MCF 10A (cell line): ENCODE measurements around the gene PEMT. TPM values are rescaled to one million over a fixed set of nuclear protein-coding genes. Genes with fewer than 3 reads are reported as not detected.

Experiments
- BruUV-seq: library from RNA; stranded (reverse); fragments of 400-500 nt; replicated peaks from 2 replicates; lab custom pipeline; 2021; lab: Mats Ljungman, UMichigan
- CTCF ChIA-PET: fragments of 300-600 bp; sonication (Branson Sonifier 250); formaldehyde crosslinking; extraction: SDS; loops from one replicate; lab custom pipeline; 2021; ENCODE audit warnings: antibody characterized with exemption, inconsistent platforms; lab: Yijun Ruan, JAX
- POLR2A ChIA-PET: fragments of 300-600, 350-650 bp; sonication (Branson Sonifier 250); formaldehyde crosslinking; extraction: SDS; loops from one replicate; lab custom pipeline; 2020; ENCODE audit warnings: antibody characterized with exemption, inconsistent platforms; lab: Yijun Ruan, JAX
- DNase-seq: peaks from one replicate; pipeline ENCODE4 v3.0.0-alpha.2; 2018; ENCODE audit not compliant: unreplicated experiment
- H3K27ac Mint-ChIP-seq: one replicate; pipeline ENCODE4 v1.8.0; 2022; ENCODE audit warnings: mild to moderate bottlenecking, low read depth, mixed read lengths; ENCODE audit not compliant: unreplicated experiment
- H3K27me3 Mint-ChIP-seq: one replicate; pipeline ENCODE4 v1.8.0; 2022; ENCODE audit warnings: mixed read lengths; ENCODE audit not compliant: insufficient read depth, unreplicated experiment
- H3K36me3 Mint-ChIP-seq: one replicate; pipeline ENCODE4 v1.8.0; 2022; ENCODE audit warnings: mild to moderate bottlenecking, moderate library complexity, mixed read lengths; ENCODE audit not compliant: insufficient read depth, unreplicated experiment
- H3K4me1 Mint-ChIP-seq: one replicate; pipeline ENCODE4 v1.8.0; 2022; ENCODE audit warnings: mixed read lengths; ENCODE audit not compliant: insufficient read depth, unreplicated experiment
- H3K4me3 Mint-ChIP-seq: one replicate; pipeline ENCODE4 v1.8.0; 2022; ENCODE audit warnings: mild to moderate bottlenecking, moderate library complexity, mixed read lengths; ENCODE audit not compliant: unreplicated experiment
- H3K9me3 Mint-ChIP-seq: one replicate; pipeline ENCODE4 v1.8.0; 2022; ENCODE audit warnings: mixed read lengths; ENCODE audit not compliant: unreplicated experiment
- CTCF ChIP-seq: fragments of 200-600 bp; IDR thresholded peaks from one replicate; pipeline ENCODE4 v1.8.0; 2022; ENCODE audit warnings: antibody characterized with exemption, mild to moderate bottlenecking; ENCODE audit not compliant: unreplicated experiment
- intact Hi-C: fragments of 100-400 bp; cut with micrococcal nuclease; formaldehyde crosslinking; loops from 2 replicates; pipeline ENCODE4 v1.14.1; 2022
- total RNA-seq: library from RNA; stranded (reverse); gene quantifications from 2 replicates; pipeline ENCODE4 v1.2.3, GENCODE V29; 2022

PEMT gene
- total RNA-seq, 1 experiment from 2014 or later: 49.8 TPM

GRCh38 chr17:17479209-17479608, 112.3 kb downstream of the PEMT start:
- POLR2A ChIA-PET: interaction anchor here (1.0 kb wide), 1 partner anchor 112 kb away, joined by 3 read pairs; no protein-coding TSS in a partner anchor
- DNase-seq: no peak
- H3K27me3 Mint-ChIP-seq: peaks cover 15% of the 10 kb centered on the region
- H3K4me3 Mint-ChIP-seq: no peak overlapping the region
- H3K27ac Mint-ChIP-seq: peak overlapping the region; percentile 42
- intact Hi-C loops: no loop called here
- no peaks in the 10 kb centered on the region for H3K9me3 Mint-ChIP-seq
- H3K4me1 Mint-ChIP-seq: peaks cover 16% of the 10 kb centered on the region
- BruUV-seq: no TSS peak
- CTCF ChIA-PET: interaction anchor here (1.2 to 1.3 kb wide), 2 partner anchors 18 to 135 kb away, joined by 3 to 4 read pairs; no protein-coding TSS in a partner anchor
- peaks cover 19% of the 10 kb centered on the region for H3K36me3 Mint-ChIP-seq
- TF ChIP-seq CTCF: no peak

- ChIA-PET CTCF (no interaction called here), POLR2A (interaction anchor here (0.6 to 1.0 kb wide), 4 partner anchors 14 to 1853 kb away, joined by 3 to 4 read pairs (median 3); no protein-coding TSS in a partner anchor)
- peaks cover 38% of the 10 kb centered on the region for H3K27me3 Mint-ChIP-seq
- H3K27ac Mint-ChIP-seq: peak within 1 kb of the TSS; percentile 78
- no peaks in the 10 kb centered on the region for H3K9me3 Mint-ChIP-seq
- TF ChIP-seq CTCF: no peak
- H3K4me3 Mint-ChIP-seq: peak within 1 kb of the TSS; percentile 80
- peaks cover 8% of the 10 kb centered on the region for H3K36me3 Mint-ChIP-seq
- intact Hi-C loops: no loop called here
- DNase-seq: peak; percentile 89
- peaks cover 14% of the 10 kb centered on the region for H3K4me1 Mint-ChIP-seq
- TSS peak; percentile 69 for BruUV-seq
Observed at GRCh38 chr17:17476865-17477467, 114.5 kb downstream of the PEMT start, which contains the start of gene MED9. Gene MED9, plus strand, starts transcription at chr17:17477000. Its CDS starts 42 bp downstream, at chr17:17477042.

- no peak for TF ChIP-seq CTCF
- intact Hi-C loops: no loop called here
- CTCF ChIA-PET: no interaction called here
- BruUV-seq: no TSS peak
- Mint-ChIP-seq H3K36me3 (no peaks in the 10 kb centered on the region), H3K9me3 (no peaks in the 10 kb centered on the region), H3K27me3 (peaks cover 52% of the 10 kb centered on the region), H3K27ac (no peak overlapping the region), H3K4me1 (peaks cover 5% of the 10 kb centered on the region), H3K4me3 (no peak overlapping the region)
- DNase-seq: no peak
- POLR2A ChIA-PET: no interaction called here
Observed at GRCh38 chr17:17474341-17474740, 117.2 kb downstream of the PEMT start.

DNA sequence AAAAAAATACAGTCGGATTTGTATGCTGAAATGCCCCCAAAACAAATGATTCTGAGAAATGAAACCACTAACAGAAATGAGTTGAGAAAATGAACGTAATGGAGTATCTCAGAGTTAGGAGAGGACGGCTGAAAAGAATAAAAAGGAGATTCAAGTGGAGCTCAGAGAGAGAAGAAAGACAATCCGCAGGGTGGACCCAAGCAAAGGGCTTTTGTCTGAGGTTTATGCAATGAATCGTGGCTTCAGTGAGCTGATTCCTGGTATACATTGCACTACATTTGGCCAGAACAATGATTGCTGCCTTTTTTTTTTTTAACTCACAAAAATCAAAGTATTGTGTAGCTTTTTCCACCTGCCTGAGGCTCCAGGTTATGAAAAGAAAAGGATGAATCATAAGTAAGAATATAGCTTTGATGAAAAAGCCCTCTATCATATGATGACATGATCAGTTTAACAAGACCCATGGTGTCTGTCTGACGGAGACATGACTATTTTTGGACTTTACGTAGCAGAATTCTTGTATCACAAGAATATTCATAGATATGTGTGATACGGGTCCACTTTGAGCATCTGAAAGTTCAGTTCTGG, 119.1 kb downstream of the PEMT start:
- Mint-ChIP-seq H3K9me3 (no peaks in the 10 kb centered on the region), H3K27me3 (peaks cover 52% of the 10 kb centered on the region), H3K27ac (no peak overlapping the region), H3K36me3 (no peaks in the 10 kb centered on the region), H3K4me3 (no peak overlapping the region), H3K4me1 (peaks cover 5% of the 10 kb centered on the region)
- DNase-seq: no peak
- TF ChIP-seq CTCF: no peak
- no TSS peak for BruUV-seq
- CTCF ChIA-PET: interaction anchor here (0.7 to 1.0 kb wide), 3 partner anchors 24 to 85 kb away, joined by 3 read pairs; no protein-coding TSS in a partner anchor
- POLR2A ChIA-PET: interaction anchor here (0.8 to 0.9 kb wide), 2 partner anchors 24 to 383 kb away, joined by 3 read pairs; no protein-coding TSS in a partner anchor
- intact Hi-C loops: no loop called here
